ENCODE results near the gene PRSS48. TPM values are rescaled to one million over a fixed set of nuclear protein-coding genes. Genes with fewer than 3 reads are reported as not detected.

Gene PRSS48
- total RNA-seq, 1 donor from 2014 or later: not detected

DNA sequence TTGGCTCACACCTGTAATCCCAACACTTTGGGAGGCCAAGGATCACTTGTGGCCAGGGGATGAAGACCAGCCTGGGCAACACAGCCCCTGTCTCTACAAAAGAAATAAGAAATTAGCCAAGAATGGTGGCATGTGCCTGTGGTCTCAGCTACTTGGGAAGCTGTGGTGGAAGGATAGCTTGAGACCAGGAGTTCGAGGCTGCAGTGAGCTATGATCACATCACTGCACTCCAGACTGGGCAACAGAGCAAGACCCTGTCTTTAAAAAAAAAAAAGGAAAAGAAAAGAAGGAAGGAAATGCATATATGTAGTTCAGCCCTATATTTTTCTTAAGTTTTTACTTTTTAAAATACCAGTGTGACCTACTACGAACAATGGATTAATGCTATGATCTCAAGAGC lies 15.1 kb downstream of the PRSS48 start:
- no peak for DNase-seq (ENCODE audit: low read depth)
- TF ChIP-seq, protein P1, sequence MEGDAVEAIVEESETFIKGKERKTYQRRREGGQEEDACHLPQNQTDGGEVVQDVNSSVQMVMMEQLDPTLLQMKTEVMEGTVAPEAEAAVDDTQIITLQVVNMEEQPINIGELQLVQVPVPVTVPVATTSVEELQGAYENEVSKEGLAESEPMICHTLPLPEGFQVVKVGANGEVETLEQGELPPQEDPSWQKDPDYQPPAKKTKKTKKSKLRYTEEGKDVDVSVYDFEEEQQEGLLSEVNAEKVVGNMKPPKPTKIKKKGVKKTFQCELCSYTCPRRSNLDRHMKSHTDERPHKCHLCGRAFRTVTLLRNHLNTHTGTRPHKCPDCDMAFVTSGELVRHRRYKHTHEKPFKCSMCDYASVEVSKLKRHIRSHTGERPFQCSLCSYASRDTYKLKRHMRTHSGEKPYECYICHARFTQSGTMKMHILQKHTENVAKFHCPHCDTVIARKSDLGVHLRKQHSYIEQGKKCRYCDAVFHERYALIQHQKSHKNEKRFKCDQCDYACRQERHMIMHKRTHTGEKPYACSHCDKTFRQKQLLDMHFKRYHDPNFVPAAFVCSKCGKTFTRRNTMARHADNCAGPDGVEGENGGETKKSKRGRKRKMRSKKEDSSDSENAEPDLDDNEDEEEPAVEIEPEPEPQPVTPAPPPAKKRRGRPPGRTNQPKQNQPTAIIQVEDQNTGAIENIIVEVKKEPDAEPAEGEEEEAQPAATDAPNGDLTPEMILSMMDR (IDR thresholded peaks at IDR 0.05; ENCODE audit: insufficient read depth, low read length, poor library complexity, severe bottlenecking): no peak
- Histone ChIP-seq H3K4me3 (ENCODE audit: low read depth, low read length) (no peak overlapping the region), H3K27me3 (ENCODE audit: control insufficient read depth, insufficient read depth, low read length) (no peaks in the 10 kb centered on the region), H3K36me3 (ENCODE audit: control insufficient read depth, insufficient read depth, low read length) (no peaks in the 10 kb centered on the region)

DNA sequence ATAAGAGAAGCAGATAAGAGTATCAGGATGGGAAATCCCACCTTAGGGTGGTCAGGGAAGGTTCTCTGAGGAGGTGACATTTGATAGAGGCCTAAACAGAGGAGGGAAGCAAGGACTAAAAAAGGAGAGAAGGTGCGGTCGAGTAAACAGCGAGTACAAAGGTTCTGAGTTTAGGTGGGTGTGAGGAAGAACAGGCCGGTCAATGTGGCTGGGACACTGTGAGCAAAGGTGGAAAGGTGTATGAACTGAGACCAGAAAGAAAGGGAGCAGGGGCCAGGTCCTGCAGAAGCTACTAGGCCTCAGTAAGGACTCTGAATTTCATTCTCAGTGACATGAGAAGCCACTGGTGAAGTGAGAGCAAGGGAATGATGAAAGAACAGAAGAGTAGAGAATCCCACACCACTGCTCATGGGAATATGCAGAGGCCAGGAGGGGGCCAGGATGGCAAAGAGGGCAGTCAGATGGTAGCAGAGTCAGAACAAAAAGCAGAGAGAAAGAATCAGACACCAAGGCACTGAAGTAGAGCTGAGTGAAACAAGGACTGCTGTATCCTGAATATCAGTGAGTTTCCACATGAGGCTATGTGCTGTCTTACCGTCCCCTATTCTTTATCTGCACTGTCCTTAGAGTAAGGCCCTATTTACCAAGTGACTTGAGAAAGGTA lies 18.0 kb downstream of the PRSS48 start:
- Histone ChIP-seq H3K36me3 (ENCODE audit: control insufficient read depth, insufficient read depth, low read length) (no peaks in the 10 kb centered on the region), H3K27me3 (ENCODE audit: control insufficient read depth, insufficient read depth, low read length) (no peaks in the 10 kb centered on the region), H3K4me3 (ENCODE audit: low read depth, low read length) (no peak overlapping the region)
- TF ChIP-seq, protein P1 (IDR thresholded peaks at IDR 0.05; ENCODE audit: insufficient read depth, low read length, poor library complexity, severe bottlenecking): no peak
- DNase-seq (ENCODE audit: low read depth): no peak

DNA sequence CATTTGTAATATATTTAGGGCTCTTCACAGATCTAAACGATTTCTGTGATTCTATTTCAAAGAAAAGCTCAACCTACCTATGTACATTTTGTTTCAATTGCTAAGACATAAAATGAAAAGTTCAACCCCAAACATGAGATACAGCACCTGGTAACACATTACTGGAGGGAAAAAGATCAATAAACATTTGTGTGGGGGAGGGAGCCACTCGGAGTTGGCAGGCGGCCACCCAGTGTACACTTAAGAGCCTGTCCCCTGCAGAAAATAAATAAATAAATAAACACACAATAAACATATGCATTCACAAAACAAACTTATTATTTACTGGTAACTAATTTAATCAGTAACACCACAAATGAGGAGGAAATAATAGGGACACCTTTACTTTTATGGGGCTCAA lies 19.3 kb downstream of the PRSS48 start:
- Histone ChIP-seq H3K27me3 (ENCODE audit: control insufficient read depth, insufficient read depth, low read length) (no peaks in the 10 kb centered on the region), H3K36me3 (ENCODE audit: control insufficient read depth, insufficient read depth, low read length) (no peaks in the 10 kb centered on the region), H3K4me3 (ENCODE audit: low read depth, low read length) (no peak overlapping the region)
- TF ChIP-seq, protein P1 (IDR thresholded peaks at IDR 0.05; ENCODE audit: insufficient read depth, low read length, poor library complexity, severe bottlenecking): no peak
- DNase-seq (ENCODE audit: low read depth): no peak

DNA sequence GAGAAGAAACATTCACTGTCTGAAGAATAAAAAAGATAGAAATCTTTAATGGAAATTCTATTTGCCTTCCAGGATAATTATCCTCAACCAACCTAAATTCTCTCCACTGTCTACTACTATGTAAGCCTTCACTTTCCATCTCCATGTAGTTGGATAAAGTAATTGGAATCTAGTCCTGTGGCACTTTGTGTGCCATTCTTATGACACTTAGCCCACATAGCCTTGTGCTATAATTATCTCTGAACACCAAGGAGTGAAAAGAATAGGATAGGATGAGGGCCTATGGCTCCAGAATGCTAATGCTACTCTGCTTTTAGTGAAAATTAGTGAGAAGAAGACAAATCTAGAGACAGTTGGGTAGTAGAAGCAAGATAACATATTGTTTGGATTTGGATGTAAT lies 20.2 kb downstream of the PRSS48 start:
- no peaks in the 10 kb centered on the region for H3K36me3 ChIP-seq (ENCODE audit: control insufficient read depth, insufficient read depth, low read length)
- TF ChIP-seq, protein P1 (IDR thresholded peaks at IDR 0.05; ENCODE audit: insufficient read depth, low read length, poor library complexity, severe bottlenecking): no peak
- no peaks in the 10 kb centered on the region for H3K27me3 ChIP-seq (ENCODE audit: control insufficient read depth, insufficient read depth, low read length)
- DNase-seq (ENCODE audit: low read depth): no peak
- no peak overlapping the region for H3K4me3 ChIP-seq (ENCODE audit: low read depth, low read length)

DNA sequence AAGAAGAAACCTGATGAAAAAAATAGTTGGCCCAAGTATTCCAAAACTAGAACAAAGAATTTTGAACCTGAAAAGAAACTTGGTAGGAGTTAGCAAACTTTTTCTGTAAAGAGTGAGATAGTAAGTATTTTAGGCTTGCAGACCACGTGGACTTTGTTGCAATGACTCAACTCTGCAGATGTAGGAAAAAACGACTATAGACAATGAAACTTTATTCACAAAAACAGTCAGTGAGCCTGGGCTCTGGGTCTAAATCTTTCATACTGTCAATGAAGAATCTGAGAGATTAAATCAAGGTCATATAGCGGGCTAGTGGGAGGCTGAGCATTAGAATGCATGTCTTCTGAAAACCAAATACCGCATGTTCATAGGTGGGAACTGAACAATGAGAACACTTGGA lies 25.5 kb downstream of the PRSS48 start:
- Histone ChIP-seq H3K4me3 (ENCODE audit: low read depth, low read length) (no peak overlapping the region), H3K36me3 (ENCODE audit: control insufficient read depth, insufficient read depth, low read length) (no peaks in the 10 kb centered on the region), H3K27me3 (ENCODE audit: control insufficient read depth, insufficient read depth, low read length) (no peaks in the 10 kb centered on the region)
- TF ChIP-seq, protein P1 (IDR thresholded peaks at IDR 0.05; ENCODE audit: insufficient read depth, low read length, poor library complexity, severe bottlenecking): no peak
- no peak for DNase-seq (ENCODE audit: low read depth)

DNA sequence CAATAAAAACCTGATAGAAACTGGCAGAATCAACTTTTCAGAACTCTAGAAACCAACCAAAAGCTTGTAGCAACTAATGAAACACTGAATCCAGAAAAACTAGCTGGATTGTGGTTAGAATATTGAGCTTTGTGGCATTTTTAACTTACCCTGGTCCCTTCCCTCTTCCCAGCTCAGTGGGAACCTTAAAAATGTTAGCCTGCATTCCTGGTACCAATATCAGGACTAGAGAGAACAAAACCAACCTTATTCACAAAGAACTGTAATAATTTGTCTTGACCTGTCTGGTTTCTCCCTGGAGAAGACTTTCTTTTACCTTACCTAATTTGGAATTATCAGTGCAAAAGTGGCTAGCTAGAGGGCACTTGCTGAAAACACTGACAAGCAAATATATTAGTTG lies 27.3 kb downstream of the PRSS48 start:
- no peak for DNase-seq (ENCODE audit: low read depth)
- H3K27me3 ChIP-seq (ENCODE audit: control insufficient read depth, insufficient read depth, low read length): no peaks in the 10 kb centered on the region
- no peaks in the 10 kb centered on the region for H3K36me3 ChIP-seq (ENCODE audit: control insufficient read depth, insufficient read depth, low read length)
- H3K4me3 ChIP-seq (ENCODE audit: low read depth, low read length): no peak overlapping the region
- TF ChIP-seq, protein P1 (IDR thresholded peaks at IDR 0.05; ENCODE audit: insufficient read depth, low read length, poor library complexity, severe bottlenecking): no peak
